Liver (tissue), 9 donors: Measurements from ENCODE around the gene ANKRD27. TPM values are rescaled to one million over a fixed set of nuclear protein-coding genes. Genes with fewer than 3 reads are reported as not detected.

Experiments
- DNase-seq: peaks from one replicate; pipeline ENCODE4 v3.0.0-alpha.2; 2017; ENCODE audit warnings: low spot score
- H3K27ac ChIP-seq, 2 donors: one replicate each; pipeline ENCODE4 v1.7.0; 2013; ENCODE audit warnings: inconsistent platforms in 2 of 2, low read length in 2 of 2, control low read depth in 1 of 2, low read depth in 1 of 2, mild to moderate bottlenecking in 1 of 2
- H3K27me3 ChIP-seq, 4 donors: one replicate each; pipeline versions ENCODE4 v1.6.1 to v1.7.0; 2013; ENCODE audit warnings: low read length in 3 of 4, inconsistent platforms in 1 of 4, mild to moderate bottlenecking in 1 of 4, moderate library complexity in 1 of 4; ENCODE audit not compliant: control insufficient read depth in 4 of 4, insufficient read depth in 4 of 4
- H3K36me3 ChIP-seq, 4 donors: one replicate each; pipeline versions ENCODE4 v1.6.1 to v1.7.0; 2013; ENCODE audit warnings: low read length in 3 of 4, mild to moderate bottlenecking in 3 of 4, low read depth in 1 of 4, moderate library complexity in 1 of 4; ENCODE audit not compliant: control insufficient read depth in 4 of 4, insufficient read depth in 3 of 4
- H3K4me1 ChIP-seq, 4 donors: one replicate each; pipeline versions ENCODE4 v1.6.1 to v1.7.0; 2013; ENCODE audit warnings: low read length in 3 of 4, mild to moderate bottlenecking in 3 of 4, moderate library complexity in 1 of 4; ENCODE audit not compliant: control insufficient read depth in 4 of 4, insufficient read depth in 4 of 4
- H3K4me3 ChIP-seq, 3 donors: one replicate each; pipeline versions ENCODE4 v1.6.1 to v1.7.0; 2013; ENCODE audit warnings: low read length in 3 of 3, control low read depth in 1 of 3, low read depth in 1 of 3, mild to moderate bottlenecking in 1 of 3
- H3K9ac ChIP-seq, 2 donors: one replicate each; pipeline ENCODE4 v1.7.0; 2013; ENCODE audit warnings: low read length in 2 of 2, mild to moderate bottlenecking in 2 of 2, moderate library complexity in 2 of 2, control low read depth in 1 of 2, low read depth in 1 of 2
- H3K9me3 ChIP-seq, 4 donors: one replicate each; pipeline versions ENCODE4 v1.6.1 to v1.7.0; 2013; ENCODE audit warnings: low read length in 3 of 4; ENCODE audit not compliant: control insufficient read depth in 4 of 4
- ATF3 ChIP-seq: IDR thresholded peaks from 2 replicates; pipeline ENCODE4 v1.6.1; 2016; ENCODE audit warnings: antibody characterized with exemption
- EGR1 ChIP-seq, 2 donors: IDR thresholded peaks; 2 replicates each; pipeline ENCODE4 v1.6.1; 2016 to 2018; ENCODE audit warnings: antibody characterized with exemption in 2 of 2, low read depth in 2 of 2
- FOXA2 ChIP-seq: IDR thresholded peaks from 2 replicates; pipeline ENCODE4 v1.6.1; 2016; ENCODE audit warnings: antibody characterized with exemption
- GABPA ChIP-seq, 2 donors: IDR thresholded peaks in 1 of 2; conservative IDR thresholded peaks in 1 of 2; 2 replicates each; pipeline ENCODE4 v1.6.1; 2016; ENCODE audit warnings: antibody characterized with exemption in 2 of 2, mild to moderate bottlenecking in 1 of 2, moderate library complexity in 1 of 2
- HNF4A ChIP-seq, 2 donors: conservative IDR thresholded peaks; 2 replicates each; pipeline ENCODE4 v1.6.1; 2016; ENCODE audit warnings: antibody characterized with exemption in 2 of 2, mild to moderate bottlenecking in 2 of 2
- HNF4G ChIP-seq: IDR thresholded peaks from 2 replicates; pipeline ENCODE4 v1.6.1; 2016; ENCODE audit warnings: antibody characterized with exemption
- JUND ChIP-seq, 2 donors: IDR thresholded peaks; 2 replicates each; pipeline ENCODE4 v1.6.1; 2016; ENCODE audit warnings: antibody characterized with exemption in 2 of 2
- MAX ChIP-seq: IDR thresholded peaks from 2 replicates; pipeline ENCODE4 v1.6.1; 2016; ENCODE audit warnings: antibody characterized with exemption
- RAD21 ChIP-seq, 2 donors: IDR thresholded peaks; 2 replicates each; pipeline ENCODE4 v1.6.1; 2016; ENCODE audit warnings: antibody characterized with exemption in 2 of 2, mild to moderate bottlenecking in 2 of 2
- REST ChIP-seq: IDR thresholded peaks from 2 replicates; pipeline ENCODE4 v1.6.1; 2016; ENCODE audit warnings: antibody characterized with exemption, mild to moderate bottlenecking
- RXRA ChIP-seq, 2 donors: IDR thresholded peaks; 2 replicates each; pipeline ENCODE4 v1.6.1; 2017 to 2018; ENCODE audit warnings: antibody characterized with exemption in 2 of 2, mild to moderate bottlenecking in 1 of 2
- SP1 ChIP-seq: IDR thresholded peaks from 2 replicates; pipeline ENCODE4 v1.6.1; 2018; ENCODE audit warnings: antibody characterized with exemption, mild to moderate bottlenecking
- TAF1 ChIP-seq: conservative IDR thresholded peaks from 2 replicates; pipeline ENCODE4 v1.6.1; 2016; ENCODE audit warnings: antibody characterized with exemption, mild to moderate bottlenecking
- YY1 ChIP-seq: IDR thresholded peaks from 2 replicates; pipeline ENCODE4 v1.6.1; 2016; ENCODE audit warnings: antibody characterized with exemption, mild to moderate bottlenecking
- ZBTB33 ChIP-seq: IDR thresholded peaks from 2 replicates; pipeline ENCODE4 v1.6.1; 2016; ENCODE audit warnings: antibody characterized with exemption
- WGBS: extraction: QIAGEN DNeasy Blood & Tissue Kit; methylation state at CpG from one replicate; pipeline ENCODE4 v1.1.7; 2013; 5-methylcytosine and 5-hydroxymethylcytosine counted together
- polyA plus RNA-seq, 2 donors: library from polyadenylated mRNA; stranded (reverse) in 1 of 2; unstranded in 1 of 2; fragments of 200-250 nt in 1 of 2; fragments of >200 nt in 1 of 2; fragmentation: Nextera tagmentation in 1 of 2; extraction: Ambion mirVana in 1 of 2; gene quantifications; one replicate each; pipeline versions ENCODE4 v1.2.1 to v1.2.3, GENCODE V29; 2013 to 2015
- total RNA-seq, 2 donors: library from RNA; depleted of rRNA; stranded (reverse); fragments of >200 nt; gene quantifications; one replicate each; pipeline ENCODE4 v1.2.3, GENCODE V29; 2014
- donor health status: healthy.
- donor health status: healthy.
- donor health status: healthy.
- donor health status: healthy.
- donor health status: healthy.

ANKRD27 gene
- total and polyA plus RNA-seq, 4 donors: 3.4 to 14.2 (median 7.8) TPM

- DNase-seq: no peak
- TF ChIP-seq MAX (no peak), EGR1 (IDR thresholded peaks at IDR 0.05; ENCODE audit: low read depth in 2 of 2) (no peak), RXRA (IDR thresholded peaks at IDR 0.05) (no peak), SP1 (no peak), HNF4A (conservative IDR thresholded peaks at IDR 0.05) (no peak), FOXA2 (no peak), RAD21 (IDR thresholded peaks at IDR 0.05) (no peak), JUND (IDR thresholded peaks at IDR 0.05) (no peak), GABPA (IDR thresholded peaks at IDR 0.05 in 1 of 2, conservative IDR thresholded peaks at IDR 0.05 in 1 of 2) (no peak), ZBTB33 (no peak), YY1 (no peak), ATF3 (no peak), REST (no peak)
- Histone ChIP-seq H3K4me3 (no peak overlapping the region), H3K27me3 (no peaks in the 10 kb centered on the region), H3K36me3 (peaks cover 5 to 36% (median 19%) of the 10 kb centered on the region in 4 donors), H3K4me1 (no peaks in the 10 kb centered on the region), H3K27ac (no peak overlapping the region), H3K9me3 (no peaks in the 10 kb centered on the region), H3K9ac (no peak overlapping the region)
- 86% methylated on average over 4 of the region's 4 CpGs for whole genome bisulfite sequencing
These were observed 62.0 kb downstream of the ANKRD27 start for GRCh38 chr19:32613008-32613407.

GRCh38 chr19:32611161-32611560, 63.8 kb downstream of the ANKRD27 start:
- DNase-seq: no peak
- Histone ChIP-seq H3K9ac (no peak overlapping the region), H3K36me3 (peaks cover 7 to 29% (median 18%) of the 10 kb centered on the region in 4 donors), H3K27ac (no peak overlapping the region), H3K27me3 (no peaks in the 10 kb centered on the region), H3K9me3 (no peaks in the 10 kb centered on the region), H3K4me3 (no peak overlapping the region), H3K4me1 (no peaks in the 10 kb centered on the region)
- no peak for TF ChIP-seq TAF1
- TF ChIP-seq ZBTB33: no peak
- TF ChIP-seq GABPA (IDR thresholded peaks at IDR 0.05 in 1 of 2, conservative IDR thresholded peaks at IDR 0.05 in 1 of 2): no peak
- TF ChIP-seq HNF4G: no peak
- TF ChIP-seq REST: no peak
- no peak for TF ChIP-seq YY1
- TF ChIP-seq FOXA2: no peak
- no peak for TF ChIP-seq MAX
- 95% methylated on average over 5 of the region's 5 CpGs for WGBS
